OCI-M1 (cell line): ENCODE data around the gene OARD1.

Experiments used
- DNase-seq: peaks from one replicate; lab custom pipeline; 2025; lab: John Stamatoyannopoulos, UW

The OARD1 gene

DNA sequence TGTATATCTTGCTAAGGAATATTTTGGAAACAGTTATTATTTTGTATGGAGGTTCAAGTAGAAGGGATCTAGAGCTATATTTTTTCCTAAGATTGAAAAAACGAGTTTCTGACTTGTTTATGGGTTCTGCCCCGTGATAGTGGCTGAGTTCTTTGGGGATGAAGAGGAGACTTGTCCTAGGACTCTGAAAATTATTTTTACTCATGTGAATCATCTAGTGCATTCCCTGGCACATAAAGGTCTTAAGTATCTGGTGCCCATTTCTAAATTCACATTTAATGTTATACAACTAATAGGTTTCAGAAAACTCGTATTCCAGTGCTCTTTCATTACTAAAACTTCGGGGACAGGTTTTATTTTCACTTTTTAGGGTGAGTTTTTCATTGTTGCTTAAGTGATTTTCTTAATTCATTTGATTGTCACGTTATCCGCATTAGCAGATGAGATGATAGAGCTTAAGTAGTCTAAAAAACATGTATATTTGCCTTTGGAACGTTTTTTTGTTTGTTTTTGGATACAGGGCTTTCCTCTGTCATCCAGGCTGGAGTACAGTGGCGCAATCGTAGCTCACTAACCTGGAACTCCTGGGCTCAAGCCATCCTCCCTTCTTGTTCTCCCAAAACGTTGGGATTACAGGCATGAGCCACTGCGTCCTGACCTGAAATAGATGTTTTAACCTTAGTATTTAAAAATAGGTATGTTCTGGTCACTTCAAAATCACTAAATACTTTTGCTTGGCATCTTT is 2.7 kb upstream of the OARD1 start:
- DNase-seq, result peak; percentile 71

DNA sequence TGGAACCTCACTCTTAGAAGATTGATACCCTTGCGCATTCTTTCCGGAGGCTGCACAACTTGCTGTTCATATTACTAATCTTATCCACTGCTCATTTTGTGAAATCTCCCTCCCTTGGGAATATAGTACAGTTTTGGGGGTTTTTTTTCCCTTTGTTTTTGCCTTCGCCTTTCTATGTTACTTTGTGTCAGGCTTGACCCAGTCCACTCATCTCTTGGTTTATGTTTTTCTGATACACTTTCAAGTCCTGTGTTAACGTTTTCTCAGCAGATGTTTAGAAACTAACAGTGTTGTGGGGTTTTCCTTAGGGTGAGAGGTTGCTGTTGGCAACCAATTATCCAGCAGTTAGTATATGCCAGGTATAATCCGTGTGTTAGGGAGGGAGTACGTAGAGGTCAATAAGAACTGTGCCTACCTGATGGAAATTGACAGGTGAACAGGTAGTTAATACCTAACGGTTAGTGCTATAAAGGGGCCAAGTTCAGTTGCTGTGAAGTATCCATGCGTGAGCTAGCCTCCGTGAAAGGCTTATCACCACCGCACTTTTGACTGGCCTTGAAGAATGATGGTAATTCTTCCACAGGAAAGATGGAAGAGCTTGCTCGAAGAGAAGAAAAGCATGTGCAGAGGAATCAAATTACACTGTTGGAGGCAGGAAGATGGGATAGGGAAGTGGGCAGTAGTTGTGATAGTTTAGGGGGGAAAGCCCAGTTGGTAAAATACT is 2.0 kb upstream of the OARD1 start:
- peak; percentile 76 for DNase-seq

DNA sequence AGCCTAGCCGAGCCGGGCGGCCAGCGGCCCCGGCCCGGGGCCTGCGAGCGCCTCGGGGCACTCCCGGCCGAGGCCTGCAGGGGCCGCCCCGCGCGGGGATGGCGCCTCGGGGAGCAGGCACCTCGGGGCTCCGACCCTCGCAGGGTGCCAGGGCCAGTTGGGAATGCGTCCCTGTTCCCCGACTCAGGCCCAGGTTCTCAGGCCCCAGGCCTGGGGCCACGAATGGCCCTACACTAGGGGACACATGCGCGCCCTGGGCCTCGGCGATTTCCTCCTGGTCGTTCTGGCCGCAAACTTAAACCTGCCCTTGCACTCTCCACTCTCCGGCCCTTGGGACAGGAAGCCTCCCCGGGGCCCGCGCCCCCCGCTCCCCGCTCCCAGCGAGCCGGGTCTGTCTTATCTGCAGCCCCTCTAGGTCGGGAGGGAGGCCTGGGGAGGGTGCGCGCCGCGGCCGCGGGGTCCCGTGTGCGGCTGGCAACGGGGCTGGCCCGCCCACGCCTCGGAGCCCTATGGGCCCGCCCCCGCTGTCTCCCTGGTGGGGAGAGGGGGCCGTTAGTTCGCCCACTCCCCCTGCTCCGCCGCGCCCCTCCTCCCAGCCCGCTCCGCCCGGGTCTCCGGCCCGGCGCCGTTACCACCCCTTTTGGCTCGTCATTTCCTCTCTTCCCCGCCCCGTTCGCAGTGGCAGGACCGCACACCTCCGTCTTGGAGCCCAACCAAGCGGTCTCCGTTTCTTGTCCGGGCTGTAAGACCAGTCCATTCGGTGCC is 1.2 kb upstream of the OARD1 start:
- DNase-seq, result peak; percentile 92

DNA sequence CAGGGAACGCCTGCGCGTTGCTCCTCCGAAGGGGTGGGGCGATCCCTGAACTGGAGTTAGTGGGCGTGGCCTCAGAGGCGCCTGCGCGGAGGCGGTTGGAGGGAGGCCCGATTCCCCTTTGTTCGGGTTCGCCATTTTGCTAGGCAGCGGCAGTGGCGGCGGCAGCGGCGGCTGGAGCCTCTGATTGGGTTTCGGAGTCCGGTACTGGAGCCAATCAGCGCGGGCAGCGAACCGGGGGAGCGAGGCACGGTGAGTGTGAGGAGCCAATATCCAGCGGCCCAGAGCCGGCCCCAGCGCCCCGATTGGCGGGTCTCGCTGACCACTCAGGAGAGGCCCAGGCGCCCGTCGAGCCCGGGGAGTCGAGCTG is 663 bp upstream of the OARD1 start, which contains the start of gene NFYA:
NFYA (plus strand) TSS at position 139 of the 367 bp plus-strand sequence. CDS start 6,116 bp downstream, outside the sequence.
- DNase-seq, result peak; percentile 100

DNA sequence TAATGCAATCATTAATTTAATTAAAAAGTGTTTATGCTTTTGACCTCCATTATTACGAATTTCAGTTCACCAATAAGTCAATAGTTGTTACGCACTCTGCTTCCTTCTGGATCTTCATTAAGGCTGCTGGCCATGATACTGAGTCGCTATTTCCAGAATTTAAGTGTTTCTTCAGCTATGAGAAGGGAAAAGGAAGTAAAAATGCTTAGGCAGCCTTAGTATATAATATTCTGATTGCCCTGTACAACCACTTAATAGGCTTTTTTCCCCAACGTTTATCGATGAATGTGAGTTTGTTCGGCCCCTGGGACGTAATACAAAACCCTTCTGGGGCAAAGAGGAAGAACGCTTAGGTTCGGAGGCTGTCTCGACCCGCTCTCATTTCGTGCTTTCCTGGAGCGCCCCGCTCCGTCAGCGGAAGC is 644 bp downstream of the OARD1 start:
- DNase-seq, result no peak

DNA sequence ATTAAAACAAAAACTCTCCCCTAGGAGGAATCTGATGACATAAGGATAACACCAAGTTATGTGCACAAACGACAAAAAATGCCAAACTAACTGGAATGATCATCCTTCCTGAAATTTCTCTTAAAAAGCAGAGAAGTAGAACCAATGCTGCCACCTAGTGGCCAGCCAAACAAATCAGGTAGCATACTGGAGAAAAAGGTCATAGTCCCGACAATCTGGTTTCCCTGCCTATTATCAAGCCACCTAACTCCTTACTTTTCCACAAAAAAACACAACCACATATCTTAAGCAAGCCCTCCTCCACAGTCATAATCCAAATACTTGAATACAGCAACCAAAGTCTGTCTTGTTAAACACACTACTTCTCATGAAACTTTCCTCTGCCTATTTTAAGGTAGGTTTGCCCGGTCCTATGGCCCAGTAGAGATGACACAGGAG is 5.3 kb downstream of the OARD1 start:
- peak; percentile 86 for DNase-seq

DNA sequence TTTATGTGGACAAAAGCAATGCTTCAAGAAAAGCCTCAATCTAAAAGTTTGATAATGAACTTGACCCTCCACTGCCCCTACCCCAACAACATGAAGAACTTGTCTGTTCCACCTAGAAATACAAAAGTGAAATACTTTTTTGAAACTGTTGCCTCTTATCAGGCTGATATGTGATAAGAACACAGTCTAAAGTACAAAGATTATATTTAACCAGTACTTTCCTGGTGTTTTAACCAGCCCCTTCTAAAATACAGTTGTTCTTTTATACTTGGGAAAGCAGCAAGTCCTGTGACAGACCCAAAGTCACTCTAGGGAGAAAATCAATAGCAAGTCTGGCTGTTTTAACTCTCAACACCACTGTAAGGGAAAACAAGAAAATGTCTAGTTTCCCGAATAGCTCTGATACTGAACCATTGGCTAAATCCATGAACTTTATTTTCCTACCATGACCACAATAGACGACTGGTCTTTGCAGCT is 6.6 kb downstream of the OARD1 start:
- no peak for DNase-seq

DNA sequence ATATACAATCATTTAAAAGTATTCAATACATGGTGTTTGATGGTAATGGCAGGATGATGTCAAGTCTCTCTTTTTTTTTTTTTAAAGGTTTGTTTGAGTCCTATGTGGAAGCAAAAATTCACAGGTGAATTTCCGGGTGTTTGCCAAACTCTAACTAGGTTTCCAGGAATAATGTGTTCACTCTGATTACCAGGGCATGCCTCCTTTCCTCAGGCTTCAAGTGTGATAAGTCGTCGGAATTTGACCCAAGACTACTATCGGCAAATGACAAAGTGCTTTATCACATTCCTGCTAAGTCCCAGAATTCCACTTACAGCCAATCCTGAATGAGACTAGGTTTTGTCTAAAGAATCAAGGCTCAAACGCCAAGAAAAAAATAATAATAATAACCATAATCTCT is 7.3 kb downstream of the OARD1 start:
- DNase-seq, result no peak

DNA sequence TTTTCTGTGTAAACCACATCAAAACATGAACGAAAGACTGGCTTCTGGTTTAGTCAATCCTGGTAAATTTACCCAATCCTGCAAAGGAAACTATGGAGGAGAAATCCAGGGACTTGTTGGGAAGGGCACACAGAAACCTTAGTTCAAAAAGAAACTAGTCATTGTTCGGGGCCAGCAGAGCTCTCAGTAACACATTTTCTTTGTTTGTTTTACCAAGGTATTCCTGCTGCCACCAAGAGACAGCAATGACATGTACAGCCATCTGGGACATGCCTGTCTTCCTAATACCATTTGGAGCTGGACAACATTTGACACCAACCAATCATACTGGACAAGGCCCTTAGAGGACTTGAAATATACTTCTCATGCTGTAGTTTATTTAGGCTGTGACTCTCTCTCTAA is 8.3 kb downstream of the OARD1 start:
- no peak for DNase-seq

DNA sequence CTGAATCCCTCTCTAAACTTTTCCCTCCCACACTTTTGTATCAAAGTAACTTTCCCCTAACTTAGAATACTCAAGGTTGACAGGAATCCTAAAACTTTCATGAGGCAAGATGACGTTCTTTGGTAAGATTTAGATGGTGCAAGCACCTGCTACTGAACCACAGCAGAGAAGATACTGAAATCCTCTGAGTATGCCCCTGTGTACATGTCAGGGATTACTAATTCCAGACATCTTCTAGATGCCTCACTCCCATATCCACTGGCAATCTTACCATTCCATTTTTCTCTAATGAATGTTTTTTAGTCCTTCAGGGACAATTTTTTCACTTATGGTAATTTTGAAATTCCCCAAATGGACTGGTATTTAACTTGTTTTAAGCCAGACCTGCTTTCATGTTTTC is 10.1 kb downstream of the OARD1 start:
- DNase-seq, result no peak

DNA sequence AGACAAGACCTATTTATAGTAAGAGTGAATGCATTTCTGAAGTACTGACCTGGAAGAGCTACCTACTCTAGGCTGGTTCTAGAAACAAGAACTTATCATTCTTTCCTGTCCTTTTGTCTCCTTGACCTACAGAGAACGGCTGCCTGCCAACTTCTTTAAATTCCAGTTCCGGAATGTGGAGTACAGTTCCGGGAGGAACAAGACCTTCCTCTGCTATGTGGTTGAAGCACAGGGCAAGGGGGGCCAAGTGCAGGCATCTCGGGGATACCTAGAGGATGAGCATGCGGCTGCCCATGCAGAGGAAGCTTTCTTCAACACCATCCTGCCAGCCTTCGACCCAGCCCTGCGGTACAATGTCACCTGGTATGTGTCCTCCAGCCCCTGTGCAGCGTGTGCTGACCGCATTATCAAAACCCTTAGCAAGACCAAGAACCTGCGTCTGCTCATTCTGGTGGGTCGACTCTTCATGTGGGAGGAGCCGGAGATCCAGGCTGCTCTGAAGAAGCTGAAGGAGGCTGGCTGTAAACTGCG is 10.9 kb downstream of the OARD1 start:
- DNase-seq, result no peak

DNA sequence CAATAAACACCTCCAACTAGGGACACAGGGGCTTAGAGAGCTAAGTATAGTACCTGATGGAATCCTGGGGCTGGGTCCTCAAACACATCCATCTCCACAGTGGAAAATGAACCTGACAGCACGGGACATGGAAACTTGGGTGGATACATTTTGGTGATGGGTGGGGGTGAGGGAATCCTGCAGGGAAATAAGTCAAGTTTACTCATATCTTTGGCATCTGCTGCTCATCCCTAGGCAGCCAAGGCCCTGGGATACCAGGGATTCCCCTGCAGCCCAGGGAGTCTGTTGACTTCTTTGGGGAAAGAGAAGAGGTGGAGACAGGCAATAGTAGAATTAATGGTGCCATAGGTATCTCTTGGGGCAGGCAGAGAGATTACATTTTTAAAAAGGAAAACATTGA is 12.6 kb downstream of the OARD1 start:
- DNase-seq, result no peak

DNA sequence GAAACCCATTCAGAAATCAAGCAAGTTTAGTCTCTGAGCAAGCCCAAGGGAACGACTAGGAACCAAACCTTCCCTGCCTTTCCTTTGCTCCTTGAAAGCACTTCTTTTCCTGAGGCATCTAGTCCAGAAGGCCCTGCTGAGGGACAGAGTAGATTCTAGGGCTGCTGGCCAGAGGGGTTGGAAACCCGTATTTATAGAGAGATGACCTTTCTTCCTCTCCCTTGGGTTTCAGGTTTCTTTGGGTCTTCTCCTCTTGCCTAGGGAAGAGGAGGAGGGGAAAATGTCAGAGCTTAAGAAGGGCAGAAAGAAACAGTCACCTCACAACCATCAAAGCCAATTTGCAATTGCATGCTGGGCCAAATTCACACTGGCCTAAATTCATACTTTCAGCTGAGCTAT is 13.4 kb downstream of the OARD1 start:
- no peak for DNase-seq

DNA sequence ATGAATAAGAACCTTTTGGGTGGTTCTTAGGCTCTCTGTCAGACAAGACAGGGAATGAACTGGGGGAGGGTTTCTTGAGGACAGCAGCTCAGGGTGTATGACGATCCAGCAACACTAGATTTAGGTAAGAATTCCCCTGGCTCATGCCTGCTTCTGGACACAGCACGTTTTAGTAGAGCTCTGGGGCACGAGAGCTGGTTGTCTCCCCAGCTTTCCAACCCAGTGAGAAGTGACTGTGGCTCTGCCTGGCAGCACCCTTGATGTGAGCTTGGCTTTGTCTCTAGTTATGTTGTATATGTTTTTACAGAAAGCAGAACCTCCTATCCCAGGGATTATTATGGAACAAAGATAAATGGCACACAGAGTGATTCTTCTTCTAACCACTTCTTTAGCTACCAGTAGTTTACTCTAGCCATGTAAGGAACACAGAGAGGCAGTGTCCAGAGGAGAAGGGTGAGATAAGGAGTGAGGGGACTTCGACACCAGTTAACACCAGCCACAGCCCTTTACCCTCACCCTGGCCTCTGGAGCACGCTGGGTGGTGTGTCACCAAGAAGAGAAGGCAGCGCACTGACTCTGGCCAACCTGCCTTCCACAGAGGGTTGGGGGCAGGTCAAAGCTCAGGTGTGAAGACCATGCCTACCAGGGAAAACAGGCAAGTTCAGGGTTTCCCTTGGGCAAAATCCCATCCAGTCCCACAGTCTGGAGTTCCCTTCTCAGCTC is 15.2 kb downstream of the OARD1 start:
- peak; percentile 52 for DNase-seq

DNA sequence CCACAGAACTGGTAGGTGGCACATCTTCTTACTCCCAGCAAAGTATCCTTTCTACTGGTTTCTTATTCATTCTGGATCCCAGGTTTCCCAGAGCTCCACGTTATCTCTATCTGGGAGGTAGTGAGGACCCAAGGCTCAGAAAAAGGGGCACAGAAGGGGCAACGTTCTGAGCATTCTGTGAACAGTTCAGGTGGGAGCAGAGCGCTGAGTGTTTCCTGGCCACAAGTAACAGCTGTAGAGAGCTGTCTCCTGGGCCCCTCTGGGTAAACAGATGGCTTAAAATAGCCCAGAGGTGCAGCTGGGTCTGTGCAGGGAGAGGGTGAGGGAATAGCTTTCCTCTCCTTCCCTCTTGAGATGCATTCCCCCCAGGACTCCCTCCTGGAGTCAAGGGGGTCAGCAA is 17.0 kb downstream of the OARD1 start:
- DNase-seq, result no peak

DNA sequence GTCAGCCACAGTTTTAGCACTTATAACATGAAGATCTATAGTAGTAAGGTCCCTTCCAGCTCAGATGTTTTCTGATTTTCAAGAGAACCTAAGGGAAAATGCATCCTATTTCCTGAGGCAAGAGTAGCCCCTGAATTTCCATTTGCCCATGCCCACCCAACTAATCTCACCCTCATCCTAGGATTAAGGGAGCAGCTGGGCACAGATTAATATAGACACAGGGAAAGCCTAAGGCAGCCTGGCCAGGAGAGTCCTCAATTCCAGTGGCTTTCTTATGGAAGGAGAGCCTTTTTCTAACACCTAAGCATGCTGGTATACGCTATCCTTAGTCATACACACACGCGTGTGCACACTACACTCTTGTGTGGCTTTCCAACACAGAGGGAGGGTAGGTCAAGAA is 17.6 kb downstream of the OARD1 start:
- DNase-seq, result no peak

DNA sequence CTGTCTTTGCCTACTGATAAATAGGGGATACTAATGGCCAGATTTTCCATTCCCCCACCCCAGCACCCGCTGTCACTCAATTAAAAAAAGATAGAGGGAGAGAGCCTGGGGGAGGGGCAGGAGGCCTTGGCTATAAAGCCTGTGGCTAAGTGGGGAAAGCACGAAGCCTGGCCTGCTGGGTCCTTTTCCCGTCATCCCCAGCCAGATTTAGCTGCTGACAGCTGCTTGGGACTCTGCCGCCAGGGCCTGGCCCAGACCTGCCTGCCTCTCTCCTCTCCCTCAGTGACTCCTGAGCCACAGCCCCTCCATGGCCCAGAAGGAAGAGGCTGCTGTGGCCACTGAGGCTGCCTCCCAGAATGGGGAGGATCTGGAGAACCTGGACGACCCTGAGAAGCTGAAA is 19.1 kb downstream of the OARD1 start, which contains the start of gene APOBEC2:
APOBEC2 (plus strand) TSS at position 162 of the 400 bp plus-strand sequence; CDS start at position 308, 146 bp downstream.
- no peak for DNase-seq

DNA sequence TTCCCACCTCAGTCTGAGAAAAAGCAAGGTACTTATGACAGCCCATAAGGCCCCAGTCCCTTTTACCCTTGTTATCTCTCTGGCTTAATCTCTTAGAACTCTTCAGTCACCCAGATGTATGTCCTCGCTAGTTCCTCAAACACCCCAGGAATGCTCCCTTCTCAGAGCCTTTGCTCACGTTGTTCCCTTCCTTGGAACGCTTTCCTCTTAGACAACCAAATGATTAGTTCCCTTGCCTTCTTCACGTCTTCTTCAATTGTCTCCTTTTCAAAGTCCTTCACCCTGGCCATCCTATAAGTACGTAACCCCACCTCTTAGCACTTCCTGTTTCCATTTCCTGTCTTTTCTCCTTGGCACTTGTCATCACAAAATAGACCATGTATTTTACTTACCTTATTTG is 20.3 kb downstream of the OARD1 start:
- DNase-seq, result peak; percentile 29

DNA sequence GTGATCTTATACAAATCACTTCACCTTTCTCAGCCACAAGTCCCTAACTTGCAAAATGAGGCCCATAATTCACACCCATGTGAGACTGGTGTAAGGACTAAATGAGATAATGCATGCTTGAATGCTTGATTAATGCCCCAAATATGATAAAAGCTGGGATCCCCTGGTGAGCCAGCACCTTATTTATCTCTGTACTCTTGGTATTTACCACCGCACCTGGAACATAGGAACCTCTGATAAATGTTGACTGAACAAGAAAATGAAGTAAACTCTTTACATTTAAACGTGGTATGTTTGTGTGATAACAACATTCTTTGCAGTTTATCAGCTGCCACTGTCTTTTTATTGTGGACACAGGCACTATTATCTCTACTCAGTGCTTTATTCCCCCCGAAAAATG is 21.6 kb downstream of the OARD1 start:
- no peak for DNase-seq

DNA sequence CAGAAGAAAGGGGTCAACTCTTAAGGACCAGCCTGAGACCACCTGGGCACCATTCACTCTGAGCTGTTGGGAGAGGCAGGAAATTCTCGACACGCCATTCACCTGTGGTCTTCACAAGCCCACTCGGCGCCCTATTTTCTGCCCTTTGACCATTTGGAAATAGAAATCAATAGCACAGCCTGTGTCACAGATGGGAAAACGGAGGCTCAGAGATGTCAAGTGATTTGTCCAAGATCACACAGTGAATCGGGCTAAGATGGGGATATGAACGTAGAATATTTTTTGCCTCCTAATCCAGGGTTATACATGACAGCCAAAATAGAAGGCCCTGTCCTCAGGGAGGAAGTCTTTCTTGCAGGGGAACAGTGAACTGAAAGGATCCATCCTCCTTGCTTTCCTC is 22.2 kb downstream of the OARD1 start:
- DNase-seq, result no peak

DNA sequence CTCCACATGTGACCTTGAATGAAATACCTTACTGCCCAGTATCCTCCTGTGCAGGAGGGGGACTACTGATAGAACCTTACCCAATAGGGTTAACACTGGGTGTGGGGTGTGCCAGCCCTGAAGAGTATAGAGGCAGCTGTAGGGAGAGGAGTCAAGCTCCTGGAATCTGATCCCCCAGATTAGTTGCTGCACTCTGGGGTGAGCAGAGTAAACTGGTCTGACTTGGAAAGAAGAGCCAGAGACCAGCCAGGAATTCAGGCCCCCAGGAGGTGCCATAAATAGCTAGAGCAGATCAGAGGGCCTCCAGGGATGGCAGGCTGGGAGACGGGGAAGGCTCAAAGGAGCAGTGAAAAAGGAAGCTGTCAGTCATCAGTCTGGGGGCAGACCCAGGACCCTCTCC is 22.6 kb downstream of the OARD1 start:
- no peak for DNase-seq
